ENCODE data around the gene RNU1-3.
"Not testable (repeated sequence)": the region's sequence is repeated elsewhere in the genome, so short reads cannot be mapped to it uniquely, and the experiment has no call there.

DNA sequence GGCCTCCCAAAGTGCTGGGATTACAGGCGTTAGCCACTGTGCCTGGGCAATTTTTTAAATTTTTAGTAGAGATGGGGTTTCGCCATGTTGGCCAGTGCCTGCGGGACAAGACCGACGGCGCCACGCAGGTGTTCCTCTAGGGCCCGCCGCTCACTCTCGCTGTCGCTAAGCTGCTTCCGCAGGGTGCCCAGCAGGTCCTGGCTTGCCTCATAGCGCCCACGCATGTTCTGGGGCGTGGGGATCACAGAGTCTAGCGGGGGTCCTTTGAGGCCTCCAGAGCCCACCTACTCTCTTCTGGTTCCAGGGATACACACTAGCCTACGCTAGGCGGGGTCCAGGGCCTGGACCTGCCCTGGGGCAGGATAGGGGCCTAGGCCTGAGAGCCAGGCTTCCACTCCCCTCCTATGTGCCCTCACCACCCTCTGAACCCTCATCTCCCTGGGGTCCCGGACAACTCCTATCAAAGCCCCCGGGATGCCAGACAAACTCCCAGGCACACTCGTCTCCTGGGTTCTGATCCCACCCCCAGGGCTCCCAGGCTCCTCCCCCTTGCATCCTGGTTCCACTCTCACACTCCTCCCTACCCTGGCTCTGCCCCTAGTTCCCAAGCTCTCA, 36.7 kb downstream of the RNU1-3 start:
- TF ChIP-seq POLR2A (IDR thresholded peaks at IDR 0.05), result not testable (repeated sequence)
- TF ChIP-seq, protein P1, sequence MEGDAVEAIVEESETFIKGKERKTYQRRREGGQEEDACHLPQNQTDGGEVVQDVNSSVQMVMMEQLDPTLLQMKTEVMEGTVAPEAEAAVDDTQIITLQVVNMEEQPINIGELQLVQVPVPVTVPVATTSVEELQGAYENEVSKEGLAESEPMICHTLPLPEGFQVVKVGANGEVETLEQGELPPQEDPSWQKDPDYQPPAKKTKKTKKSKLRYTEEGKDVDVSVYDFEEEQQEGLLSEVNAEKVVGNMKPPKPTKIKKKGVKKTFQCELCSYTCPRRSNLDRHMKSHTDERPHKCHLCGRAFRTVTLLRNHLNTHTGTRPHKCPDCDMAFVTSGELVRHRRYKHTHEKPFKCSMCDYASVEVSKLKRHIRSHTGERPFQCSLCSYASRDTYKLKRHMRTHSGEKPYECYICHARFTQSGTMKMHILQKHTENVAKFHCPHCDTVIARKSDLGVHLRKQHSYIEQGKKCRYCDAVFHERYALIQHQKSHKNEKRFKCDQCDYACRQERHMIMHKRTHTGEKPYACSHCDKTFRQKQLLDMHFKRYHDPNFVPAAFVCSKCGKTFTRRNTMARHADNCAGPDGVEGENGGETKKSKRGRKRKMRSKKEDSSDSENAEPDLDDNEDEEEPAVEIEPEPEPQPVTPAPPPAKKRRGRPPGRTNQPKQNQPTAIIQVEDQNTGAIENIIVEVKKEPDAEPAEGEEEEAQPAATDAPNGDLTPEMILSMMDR (IDR thresholded peaks at IDR 0.05), result not testable (repeated sequence)

All from uterus (tissue), 2 donors.